Mucosa of gallbladder (tissue), 1 donor: ENCODE data around the gene NIT1. TPM values are rescaled to one million over a fixed set of nuclear protein-coding genes. Genes with fewer than 3 reads are reported as not detected.
"Not testable (repeated sequence)": the region's sequence is repeated elsewhere in the genome, so short reads cannot be mapped to it uniquely, and the experiment has no call there.

ENCODE experiments used
- DNase-seq: peaks from one replicate; pipeline ENCODE4 v3.0.0-alpha.2; 2020; ENCODE audit warnings: low spot score
- total RNA-seq: library from RNA; stranded (reverse); gene quantifications from one replicate; pipeline ENCODE4 v1.2.1, GENCODE V29; 2021
- donor health status: DM: no; HTN: no; CAD: no.

Gene NIT1
- total RNA-seq, 1 donor from 2014 or later, result 67.6 TPM

DNA sequence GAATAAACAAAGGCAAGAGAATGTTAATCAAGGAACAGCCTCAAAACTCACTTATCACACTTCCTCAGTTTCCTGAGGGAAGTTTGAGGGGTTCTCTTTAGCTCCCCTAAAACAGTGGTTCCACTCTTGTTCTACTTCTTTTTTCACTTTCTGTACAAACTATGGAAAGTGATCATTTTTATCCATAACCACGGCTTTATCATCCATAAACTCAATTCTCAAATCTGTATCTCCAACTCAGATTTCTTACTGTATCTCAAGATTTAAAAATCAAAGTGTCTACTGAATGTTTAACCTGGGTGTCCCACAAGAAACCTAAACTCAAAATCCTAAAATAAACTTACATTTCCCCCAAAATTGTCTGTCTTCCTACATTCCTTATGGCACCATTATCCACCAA lies 4.0 kb upstream of the NIT1 start:
- no peak for DNase-seq

DNA sequence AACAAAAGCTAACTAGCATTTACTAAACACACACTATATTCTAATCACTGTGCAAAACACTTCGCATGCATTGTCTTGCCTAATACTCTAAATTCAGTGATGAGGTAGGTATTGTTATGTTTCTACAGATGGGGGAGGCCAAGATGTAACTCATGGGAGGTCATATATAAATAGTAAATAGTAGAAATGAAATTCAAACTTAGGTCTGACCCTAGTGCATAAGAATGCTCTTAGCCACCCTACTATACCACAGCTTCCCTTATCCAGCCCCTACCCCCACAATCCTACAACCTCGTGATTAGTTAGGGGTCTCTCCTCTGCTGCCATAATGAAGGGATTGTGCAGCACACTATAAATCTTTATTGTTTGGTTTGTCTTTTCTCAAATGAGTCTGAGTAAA lies 3.3 kb upstream of the NIT1 start:
- no peak for DNase-seq

DNA sequence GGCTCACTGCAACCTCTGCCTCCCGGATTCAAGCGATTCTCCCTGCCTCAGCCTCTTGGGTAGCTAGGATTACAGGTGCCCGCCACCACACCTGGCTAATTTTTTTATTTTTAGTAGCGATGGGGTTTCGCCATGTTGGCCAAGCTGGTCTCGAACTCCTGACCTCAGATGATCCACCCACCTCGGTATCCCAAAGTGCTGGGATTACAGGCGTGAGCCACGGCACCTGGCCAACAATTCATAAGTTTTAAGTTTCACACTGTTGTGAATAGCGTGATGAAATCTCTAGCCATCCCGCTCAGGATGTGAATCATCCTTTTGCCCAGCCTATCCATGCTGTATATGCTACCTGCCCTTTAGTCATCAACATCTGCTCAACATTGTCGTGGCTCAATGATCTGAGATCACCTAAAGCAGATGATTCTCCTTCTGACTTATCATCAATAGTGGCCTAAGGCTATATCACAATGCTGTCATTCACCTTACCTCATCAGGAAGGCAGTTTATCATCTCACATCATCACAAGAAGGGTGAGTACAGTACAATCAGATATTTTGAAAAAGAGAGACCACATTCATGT lies 2.7 kb upstream of the NIT1 start:
- DNase-seq, result no peak

DNA sequence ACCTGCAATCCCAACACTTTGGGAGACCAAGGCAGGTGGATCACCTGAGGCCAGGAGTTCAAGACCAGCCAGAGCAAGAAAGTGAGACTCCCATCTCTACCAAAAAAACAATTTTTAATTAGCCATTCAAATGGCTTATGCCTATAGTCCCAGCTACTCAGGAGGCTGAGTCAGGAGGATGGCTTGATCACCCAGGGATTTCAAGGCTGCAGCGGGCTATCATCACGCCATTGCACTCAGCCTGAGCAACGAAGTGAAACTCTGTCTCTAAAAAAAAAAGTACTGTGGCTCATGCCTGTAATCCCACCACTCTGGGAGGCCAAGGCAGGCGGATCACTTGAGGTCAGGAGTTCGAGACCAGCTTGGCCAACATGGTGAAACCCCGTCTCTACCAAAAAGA lies 1.9 kb upstream of the NIT1 start:
- DNase-seq, result not testable (repeated sequence)

- DNase-seq, result peak; percentile 34
These were observed 1.4 kb downstream of the NIT1 start for GRCh38 chr1:161119092-161119903.

GRCh38 chr1:161121042-161121650 lies 3.2 kb downstream of the NIT1 start:
- DNase-seq, result no peak

DNA sequence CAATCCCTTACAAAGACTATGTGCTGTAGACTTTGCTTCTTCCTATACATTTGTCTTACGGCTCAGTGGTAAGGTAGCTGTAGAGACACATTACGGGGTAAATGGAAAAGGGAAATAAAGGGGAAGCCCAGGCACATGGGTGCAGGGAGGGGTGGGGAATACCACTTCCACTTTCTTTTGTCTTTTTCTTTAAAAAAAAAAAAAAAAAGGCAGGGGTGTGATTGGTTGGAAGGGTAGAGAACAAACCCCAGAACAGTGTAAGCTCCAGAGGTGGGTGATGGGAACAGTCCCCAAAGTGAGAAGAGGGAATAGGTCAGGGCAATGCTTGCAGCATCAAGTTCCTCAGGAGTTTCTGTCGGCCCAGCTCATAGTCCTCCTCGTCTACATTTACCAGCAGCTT lies 3.9 kb downstream of the NIT1 start:
- DNase-seq, result no peak

DNA sequence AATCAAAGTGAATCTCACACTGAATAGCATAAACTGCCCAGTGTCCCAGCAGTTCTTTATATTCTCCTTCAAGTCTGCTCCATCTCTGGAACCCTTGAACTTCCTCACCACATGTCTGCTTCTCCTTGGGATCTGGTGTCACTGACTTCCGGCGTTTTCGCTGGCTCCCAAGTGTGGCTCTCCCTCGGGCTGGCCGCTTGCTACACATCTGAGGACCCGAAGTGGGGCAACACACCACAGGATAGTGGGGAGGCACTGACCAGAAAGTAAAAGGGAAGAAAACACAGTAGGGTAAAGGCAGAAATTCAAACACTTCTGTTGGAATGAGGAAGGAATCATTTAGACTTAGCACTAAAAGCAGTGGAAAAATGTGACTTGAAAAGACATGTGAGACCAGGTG lies 5.1 kb downstream of the NIT1 start:
- no peak for DNase-seq

- no peak for DNase-seq
These were observed 9.7 kb downstream of the NIT1 start for GRCh38 chr1:161127649-161128048.

DNA sequence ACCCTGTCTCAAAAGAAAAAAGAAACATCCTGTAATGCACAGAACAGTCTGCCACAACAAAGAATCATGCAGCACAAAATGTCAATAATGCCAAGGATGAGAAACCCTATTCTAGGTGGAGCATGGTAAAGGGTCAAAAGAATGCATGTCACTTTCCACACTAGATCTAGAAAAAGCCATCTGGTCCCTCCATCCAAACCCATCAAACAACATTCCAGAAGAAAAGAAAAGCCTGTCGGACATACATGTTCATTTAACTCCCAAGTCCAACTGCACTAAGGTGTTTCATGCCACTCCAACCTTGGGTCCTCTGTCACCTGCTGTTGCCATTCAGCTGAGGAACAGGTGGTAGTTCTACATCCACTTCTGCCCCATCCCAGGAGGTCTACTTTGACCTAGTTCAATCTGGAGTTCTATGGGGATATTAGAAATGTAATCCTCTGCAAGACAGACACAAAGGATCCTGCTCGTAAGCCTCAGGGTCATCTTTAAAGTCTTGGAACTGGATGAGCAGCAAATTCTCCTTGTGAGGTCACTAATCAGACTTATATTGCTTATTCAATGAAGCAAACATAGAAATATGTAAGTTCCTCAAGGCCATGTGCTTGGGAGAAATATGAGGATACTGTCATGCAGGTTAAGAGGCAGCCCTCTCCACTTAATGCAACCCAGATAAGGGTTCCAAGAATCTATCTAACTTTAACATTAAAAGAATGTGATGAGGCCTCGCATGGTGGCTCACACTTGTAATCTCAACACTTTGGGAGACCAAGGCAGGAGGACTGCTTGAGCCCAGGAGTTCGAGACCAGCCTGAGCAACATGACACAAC lies 10.9 kb downstream of the NIT1 start:
- DNase-seq, result no peak

DNA sequence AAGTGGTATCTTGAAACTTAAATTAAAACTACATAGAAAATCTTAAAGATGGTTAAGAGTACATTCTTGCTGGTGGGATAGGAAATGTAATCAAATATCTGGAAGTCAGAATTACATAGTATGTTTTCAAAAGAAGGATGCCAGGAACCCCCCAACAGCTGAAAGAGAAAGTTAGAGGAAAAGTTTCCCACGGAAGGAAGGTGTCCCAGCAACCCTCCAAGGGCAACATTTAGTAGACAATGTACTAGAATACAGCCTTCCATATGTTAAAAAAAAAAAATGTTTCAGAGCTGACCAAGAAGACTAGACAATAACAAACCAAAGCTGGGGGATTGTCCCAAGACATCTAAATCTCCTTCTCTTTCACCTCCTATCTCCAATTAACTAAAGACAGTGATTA lies 12.4 kb downstream of the NIT1 start:
- no peak for DNase-seq

DNA sequence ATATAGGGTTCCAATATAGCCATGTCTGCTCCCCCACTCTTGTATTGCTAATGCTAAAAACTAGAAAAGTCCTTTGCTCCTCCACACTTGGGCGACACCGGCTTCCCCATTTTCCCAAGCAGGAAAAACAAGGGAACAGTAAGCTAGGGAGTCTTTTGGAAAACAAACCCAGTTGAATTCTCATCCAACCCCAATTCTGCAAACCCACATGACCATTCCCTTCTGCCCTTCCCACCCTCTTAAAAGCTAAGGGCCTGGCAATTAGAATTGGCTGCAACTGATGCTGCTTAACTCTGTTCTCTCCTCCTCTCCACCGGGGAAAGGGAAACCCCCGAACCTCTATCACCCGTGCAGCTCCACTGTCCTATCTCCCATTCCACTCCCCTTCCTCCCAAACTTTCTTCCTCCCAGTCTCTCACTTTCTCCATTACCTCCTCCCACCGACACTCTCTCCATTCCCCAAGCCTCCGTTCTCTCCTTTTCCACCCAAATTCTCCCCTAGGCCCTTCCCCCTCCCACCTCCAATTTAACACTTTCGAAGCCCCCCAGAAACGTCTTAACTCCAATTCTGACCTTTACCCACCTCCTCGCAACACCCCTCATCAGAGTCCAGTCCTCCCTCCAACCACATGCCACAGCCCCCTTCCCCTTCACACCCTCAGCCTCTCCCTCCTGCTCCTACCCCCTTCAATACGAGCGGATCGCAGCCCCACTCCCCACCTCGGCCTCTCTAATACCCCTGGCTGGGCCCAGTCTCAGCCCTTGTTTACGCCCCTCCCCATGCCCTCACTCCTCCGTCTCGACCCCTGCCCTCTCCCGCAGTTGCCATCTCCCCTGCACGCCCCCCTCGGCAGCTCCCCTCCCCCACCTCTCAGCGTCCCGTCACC lies 13.9 kb downstream of the NIT1 start:
- DNase-seq, result no peak

- peak; percentile 92 for DNase-seq
These were observed 14.7 kb downstream of the NIT1 start, which contains the start of gene DEDD for GRCh38 chr1:161132410-161133219. Gene DEDD, minus strand, starts transcription at chr1:161132667. Its CDS starts 8,205 bp downstream, at chr1:161124462.

DNA sequence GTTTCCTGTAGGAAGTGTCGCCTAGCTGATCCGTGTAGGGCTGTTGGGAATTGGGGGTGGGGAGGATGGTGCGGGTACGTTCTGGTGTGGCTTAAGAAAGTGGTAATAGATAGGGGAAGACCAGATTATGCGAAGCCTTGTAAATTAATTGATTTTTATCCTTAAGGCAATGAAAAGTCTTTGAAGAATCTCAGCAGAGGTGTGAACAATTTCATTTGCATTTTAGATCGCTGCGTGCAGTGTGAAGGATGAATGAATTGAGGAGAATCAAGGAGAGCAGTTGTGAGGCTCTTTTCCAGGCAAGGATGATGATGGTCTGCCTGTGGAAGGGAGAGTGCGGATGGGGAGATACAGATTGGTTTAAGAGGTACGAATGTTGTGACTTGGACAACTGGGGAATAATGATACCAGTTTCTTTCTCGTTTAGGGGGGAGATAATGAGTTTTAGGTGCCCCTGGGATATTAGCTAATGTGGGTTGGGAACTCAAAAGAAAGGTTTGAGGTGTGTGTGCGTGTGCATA lies 15.4 kb downstream of the NIT1 start:
- DNase-seq, result no peak

DNA sequence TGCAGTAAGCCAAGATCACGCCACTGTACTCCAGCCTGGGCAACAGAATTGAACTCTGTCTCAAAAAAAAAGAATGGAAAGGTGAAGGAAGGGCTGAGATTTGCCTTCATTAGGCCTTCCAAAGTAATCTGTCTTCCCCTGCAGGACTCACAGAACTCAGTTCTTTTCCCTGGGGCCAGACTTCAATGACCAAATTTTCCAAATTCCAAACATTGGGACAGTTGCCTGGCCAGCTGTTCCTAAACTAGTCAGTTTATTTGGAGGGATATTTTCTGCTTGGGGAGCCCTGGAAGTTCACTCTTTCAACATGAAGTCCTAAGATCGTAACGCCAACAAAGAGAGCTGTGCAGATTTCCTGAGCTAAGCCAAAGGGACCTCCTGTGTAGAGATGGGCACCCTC lies 20.0 kb downstream of the NIT1 start:
- DNase-seq, result no peak

DNA sequence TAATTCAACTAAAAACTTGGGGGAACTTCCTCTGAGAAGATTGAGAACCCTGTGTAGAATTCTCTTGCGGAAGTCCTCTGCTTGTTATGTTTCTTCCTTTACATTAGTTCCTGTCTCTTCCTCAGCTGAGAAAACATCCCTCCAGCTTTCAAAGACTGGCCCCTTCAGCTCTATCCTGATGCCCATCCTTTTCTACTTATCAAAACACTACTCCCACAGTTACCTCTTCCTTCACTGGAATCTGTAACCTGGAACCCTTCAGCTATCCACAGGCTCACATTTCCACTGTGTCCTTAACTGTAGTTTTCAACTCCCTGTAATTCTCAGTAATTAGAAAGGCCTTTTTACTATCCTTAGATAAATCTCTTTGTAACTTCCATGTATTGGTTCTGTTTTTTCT lies 20.5 kb downstream of the NIT1 start:
- DNase-seq, result no peak

GRCh38 chr1:161139766-161140165 lies 21.9 kb downstream of the NIT1 start:
- DNase-seq, result no peak

DNA sequence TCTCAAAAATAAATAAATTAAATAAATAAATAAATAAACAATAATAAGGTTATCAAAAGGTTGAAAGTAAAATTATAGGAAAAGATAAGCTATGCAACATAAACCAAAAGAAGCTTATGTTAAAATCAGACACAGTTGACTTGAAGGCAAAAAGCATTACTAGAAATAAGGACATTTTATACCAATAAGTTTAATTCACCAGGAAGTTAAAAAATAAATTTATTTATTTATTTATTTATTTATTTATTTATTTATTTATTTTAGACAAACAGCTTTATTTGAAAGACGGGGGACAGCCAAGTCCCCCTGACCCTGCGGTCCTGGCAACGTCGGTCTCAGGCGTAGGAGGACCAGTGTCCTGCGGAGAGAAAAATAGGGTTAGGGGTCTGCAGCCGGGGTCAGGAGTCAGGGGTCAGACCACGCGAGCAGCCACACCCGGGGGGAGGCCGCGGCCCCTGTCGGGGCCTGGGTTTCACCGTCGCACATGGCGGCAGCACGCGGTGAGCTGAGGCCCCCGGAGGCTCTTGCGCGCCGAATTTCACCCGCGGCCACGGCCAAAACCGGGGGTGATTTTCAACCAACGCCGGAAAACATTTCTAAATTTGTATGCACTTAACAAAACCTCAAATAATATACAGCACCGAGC lies 23.0 kb downstream of the NIT1 start:
- no peak for DNase-seq

- no peak for DNase-seq
These were observed 27.9 kb downstream of the NIT1 start for GRCh38 chr1:161145832-161146231.

DNA sequence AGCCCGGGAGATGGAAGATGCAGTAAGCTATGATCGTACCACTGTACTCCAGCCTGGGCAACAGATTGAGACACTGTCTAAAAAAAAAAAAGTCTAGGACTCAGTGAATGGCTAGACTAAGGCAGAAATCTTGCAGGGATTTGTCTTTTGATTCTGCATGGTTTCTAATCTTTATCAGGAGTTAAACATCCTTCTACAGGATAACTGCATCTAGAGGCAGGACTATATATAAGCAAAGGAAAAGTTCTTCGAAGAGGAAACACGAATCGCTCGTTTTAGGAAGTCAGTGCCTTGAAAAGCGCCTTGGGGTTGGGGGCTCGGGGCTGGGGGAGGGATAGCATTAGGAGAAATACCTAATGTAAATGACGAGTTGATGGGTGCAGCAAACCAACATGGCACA lies 35.3 kb downstream of the NIT1 start:
- no peak for DNase-seq
